Stimulated activated CD4-positive, alpha-beta T cell treated with anti-CD3 and anti-CD28 coated beads, Interleukin-2, amount 100 ng/mL, for 48 hours (primary cell): ENCODE results near the gene AANAT.

ENCODE experiments used
- DNase-seq, 2 donors: peaks; one replicate each; pipeline ENCODE4 v3.0.0-alpha.2; 2020

Gene AANAT

DNA sequence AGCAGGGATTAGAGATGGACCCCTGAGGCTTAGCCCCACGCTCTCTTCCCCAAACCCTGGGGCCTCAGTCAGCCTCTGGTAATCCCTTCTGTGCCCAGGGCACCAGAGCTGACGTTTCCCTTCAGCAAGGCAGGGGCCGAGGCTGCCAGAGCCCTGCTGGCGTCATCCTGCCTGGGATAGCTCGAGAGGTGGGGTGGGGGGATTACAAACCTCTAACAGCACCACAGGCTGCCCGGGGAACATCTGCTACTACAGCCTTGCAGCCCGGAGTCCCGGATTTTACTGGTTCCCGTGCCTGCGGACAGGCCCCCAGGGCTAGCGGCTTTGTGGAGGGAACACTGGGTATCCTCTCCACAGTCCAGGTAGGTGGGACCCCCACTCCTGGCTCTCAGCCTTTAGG is at the start of gene AANAT:
TSS of gene AANAT (plus strand) at position 238 of the 400 bp plus-strand sequence. CDS start 1,144 bp downstream, outside the sequence.
- DNase-seq, result no peak

DNA sequence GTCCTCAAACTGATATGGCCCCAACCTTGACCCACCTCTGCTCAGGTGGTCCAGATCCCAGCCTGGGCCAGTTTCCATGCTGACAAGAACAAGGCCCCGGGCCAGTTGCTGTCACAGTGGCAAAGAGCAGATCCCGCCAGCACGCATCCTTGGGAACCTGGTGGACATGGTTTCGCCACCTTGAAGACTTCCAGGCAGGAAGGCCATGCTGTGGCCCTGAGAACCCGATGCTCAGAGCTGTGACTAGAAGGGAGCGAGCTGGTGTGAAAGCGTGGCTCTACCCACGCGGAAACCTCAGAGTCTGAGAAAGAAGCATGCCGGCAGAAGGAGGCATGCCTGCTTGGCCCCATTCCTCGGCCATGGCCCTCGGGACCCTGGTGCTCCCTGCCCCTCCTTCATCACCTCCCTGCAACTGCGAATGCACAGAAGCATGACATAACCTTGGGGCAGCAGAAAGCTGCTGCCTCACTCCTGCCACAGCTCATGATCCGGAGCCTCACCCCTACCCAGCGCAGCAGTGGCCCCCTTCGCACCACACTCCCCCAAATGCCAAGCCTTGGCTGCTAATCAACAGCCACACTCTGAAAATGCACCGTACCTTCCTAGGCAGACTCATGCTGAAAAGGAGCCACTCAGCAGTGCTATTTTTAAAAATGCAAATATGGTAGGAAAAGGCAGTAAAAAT is 47.7 kb upstream of the AANAT start:
- no peak for DNase-seq

DNA sequence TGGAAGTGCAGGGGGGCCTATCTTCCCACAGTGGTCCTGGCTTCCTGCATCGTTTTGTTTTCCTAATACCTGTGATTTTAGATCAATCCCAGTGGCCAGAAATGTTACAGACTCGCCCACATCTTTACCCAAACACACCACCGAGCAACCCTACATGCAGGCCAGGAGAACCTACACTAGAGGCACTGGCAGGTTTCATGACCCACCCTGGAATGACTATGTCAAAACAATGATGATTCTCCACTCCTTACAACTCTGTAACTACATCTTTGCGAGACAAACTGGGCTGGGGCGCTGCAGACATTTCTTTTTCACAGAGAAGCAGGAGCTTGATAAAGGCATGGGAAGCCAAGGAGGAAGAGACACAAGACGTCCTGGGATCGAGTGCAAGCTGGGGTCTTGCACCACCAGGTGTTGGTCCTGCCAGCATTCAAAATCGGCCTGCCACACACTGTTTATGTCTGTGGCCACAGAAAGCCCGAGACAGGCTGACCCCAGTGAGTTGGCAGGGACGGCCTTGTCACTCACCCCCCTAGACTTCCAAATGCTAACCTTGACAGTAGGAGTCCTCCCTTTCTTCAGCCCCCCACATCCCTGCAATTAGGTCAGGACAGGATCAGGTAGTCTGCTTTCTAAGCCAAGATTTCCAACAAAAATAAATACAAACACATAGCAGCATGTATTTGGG is 46.9 kb upstream of the AANAT start:
- no peak for DNase-seq

DNA sequence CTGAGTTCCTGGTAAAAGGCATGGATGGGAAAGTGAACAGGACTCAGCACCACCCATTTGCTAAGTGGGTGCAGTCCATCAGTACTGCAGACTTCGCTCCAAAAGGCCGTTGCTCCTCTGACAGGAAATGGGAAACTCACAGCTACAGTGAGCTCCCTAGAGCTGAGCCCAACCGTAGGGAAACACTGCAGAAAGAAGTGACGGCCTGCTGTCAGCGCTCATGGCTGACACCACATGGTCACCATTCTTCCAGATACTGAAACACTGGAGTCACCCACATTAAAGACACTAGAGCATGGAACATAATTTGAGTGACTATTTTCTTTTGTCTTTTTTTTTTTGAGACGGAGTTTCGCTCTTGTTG is 46.4 kb upstream of the AANAT start:
- DNase-seq, result no peak

DNA sequence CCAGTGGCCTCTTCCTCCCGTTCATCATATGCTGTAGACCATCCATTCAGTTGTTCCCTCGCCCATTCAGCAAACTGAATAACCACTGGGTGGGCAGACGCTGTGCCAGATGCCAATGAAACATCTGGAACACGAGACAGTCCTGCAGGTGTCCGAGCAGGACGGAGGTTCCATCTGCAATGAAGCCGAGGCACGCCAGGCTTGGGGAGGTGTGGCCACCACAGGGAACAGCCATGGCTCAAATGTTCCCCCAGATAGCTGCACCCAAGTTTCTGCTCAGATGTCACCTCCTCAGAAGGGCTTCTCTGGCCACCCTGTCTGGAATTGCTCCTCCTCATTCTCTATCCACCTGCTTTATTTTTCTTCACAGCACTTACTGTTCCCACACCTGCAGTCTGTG is 45.0 kb upstream of the AANAT start:
- no peak for DNase-seq

DNA sequence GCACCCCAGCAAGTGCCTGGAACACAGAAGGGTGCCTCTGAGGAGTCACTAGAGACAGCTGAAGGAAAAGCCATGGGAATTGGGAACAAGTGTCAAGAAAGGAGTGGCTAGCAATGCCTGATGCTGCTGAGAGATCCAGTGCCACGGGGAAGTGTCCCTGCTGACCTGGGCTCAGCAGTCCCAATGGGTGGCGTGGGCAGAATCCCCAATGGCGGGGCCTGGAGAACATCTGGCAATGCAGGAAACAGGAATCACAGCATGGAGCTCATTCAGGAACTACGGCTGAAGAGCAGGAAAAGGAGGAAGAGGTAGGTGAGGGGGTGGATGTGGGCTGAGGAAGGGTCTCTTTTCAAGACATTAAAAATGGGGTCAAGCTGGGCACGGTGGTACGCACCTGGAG is 44.5 kb upstream of the AANAT start:
- DNase-seq, result no peak

DNA sequence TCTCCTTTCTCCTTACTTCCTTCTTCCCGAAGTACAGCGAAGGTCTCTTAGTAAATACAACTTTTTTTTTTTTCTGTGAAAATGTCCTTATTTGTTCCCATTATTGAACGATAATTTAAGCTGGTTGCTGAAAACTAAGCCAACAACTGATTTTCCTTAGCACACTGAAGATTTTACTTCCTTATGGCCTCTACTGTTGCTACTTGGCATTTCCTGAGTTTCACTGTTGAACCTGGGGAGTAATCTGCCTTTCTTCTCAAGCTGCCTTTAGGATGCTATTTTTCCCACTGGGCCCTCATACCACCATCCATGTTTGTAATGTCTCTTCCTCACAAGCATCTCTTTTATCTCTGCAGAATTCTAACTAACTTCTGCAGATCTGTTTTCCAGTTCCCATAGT is 40.5 kb upstream of the AANAT start:
- DNase-seq, result no peak

DNA sequence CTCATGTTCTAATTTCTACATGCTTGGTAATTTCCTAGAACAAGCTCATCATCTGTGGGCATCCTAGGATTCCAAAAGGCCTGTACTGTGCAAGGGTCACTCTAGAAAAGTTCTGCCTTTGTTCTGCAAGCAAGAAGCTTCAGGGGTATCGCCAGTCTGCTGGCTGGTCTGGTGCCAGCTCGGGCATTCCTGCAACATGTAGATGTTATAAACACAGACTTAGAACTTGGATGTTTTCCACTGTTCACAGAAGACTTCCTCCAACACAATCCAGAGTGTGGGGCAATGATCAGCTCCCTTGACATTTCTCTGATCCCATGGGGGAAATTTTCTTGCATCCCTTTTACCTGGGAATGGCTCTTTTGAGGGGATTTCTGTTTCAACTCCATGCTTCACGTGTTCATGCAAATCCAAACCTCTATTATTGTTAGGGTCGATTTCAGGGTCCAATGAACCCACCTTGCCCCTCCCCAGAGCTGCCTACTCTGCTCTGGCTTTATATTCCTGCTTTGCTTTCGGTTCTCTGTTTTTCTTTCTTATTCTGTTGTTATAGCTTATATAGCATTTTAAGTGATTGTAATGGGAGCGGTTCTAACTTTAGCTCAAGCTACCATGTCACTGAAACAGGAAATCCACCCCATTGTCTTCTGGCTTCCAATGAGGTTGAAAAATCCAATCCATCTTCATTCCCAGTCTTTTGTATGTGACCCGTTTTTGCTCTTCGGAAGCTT is 39.7 kb upstream of the AANAT start:
- DNase-seq, result no peak

DNA sequence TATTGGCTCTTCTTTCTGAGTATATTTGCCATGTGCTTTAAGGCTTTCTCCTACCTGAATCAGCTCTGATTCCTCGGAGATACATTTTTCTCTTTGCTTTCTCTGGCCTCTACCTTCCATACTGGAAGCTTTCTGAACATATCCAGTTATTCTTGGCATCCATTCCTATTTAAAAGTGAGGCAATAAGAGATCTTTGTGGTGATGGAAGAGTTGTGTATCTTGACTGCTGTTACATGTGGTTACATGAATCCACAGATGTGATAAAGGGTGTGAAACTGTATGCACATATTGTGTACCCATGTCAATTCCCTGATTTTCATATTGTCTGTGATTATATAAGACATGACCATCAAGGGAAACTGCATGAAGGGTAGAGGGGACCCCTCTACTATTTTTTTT is 38.9 kb upstream of the AANAT start:
- no peak for DNase-seq

DNA sequence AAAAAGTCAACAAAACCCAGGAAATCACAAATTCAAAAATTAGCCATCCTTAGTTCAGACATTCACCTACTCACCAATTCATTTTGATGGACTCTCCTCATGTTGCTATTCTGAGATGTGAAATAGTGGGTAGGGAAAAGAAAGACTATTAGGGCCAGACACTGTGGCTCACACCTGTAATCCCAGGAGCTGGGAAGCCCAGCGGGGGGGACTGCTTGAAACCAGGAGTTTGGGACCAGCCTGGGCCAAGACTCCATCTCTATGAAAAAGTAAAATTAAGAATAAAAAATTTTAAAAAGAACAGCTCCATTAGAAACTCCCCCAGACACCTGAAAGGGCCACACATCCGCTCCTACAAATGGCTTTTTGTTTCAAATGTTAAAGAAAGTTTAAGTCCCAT is 35.9 kb upstream of the AANAT start:
- no peak for DNase-seq

DNA sequence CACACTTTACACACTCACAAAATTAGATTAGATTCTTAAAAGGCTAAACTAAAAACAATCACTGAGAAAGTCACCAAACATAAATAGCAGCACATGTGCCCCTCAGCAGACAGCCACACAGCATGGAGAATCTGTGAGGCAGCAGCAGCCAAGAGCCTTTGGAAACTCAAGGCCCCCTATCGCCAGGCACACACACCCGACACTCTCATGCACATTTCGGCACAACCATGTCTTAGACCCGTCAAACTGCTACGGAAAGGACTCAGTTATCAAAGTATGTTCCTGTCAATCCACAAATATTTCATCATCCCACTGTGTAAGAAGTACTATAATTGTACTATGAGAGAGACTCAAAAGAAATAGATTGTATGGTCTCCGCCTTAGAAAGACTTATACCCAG is 35.4 kb upstream of the AANAT start:
- DNase-seq, result no peak

DNA sequence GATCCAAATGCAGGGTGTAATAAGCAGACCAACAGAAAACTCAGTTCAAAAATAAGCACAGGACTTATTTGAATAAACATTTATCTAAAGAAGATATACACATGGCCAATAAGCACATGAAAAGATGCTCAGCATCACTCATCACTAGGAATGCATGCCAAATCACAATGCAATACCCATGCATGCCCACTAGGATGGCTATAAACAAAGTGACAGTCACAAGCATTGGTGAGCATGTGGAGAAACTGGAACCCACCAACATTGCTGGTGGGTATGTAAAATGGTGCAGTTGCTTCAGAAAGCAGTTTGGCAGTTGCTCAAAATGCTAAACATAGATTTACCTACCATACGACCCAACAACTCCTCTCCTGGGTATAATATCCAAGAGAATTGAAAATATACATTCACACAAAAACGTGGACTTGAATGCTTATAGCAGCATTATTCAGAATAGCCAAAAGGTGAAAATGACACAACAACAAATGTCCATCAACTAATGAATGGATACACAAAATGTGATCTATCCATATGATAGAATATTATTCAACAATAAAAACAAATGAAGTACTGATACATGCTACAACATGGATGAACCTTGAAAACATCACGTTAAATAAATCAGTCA is 34.6 kb upstream of the AANAT start:
- DNase-seq, result no peak

DNA sequence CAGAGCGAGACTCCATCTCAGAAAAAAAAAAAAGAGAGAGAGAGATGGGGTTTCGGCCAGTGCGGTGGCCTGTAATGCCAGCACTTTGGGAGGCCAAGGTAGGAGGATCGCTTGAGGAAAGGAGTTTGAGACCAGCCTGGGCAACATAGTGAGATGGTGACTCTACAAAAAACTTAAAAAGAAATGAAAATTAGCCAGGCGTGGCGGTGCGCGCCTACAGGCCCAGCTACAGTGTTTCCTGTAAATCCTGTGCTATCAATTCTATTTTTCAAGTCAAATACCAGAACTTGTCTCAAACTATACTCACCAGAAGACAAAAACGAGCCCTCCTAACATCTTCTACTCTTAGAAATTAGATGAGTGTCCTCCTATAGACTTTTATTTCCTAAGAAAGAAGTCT is 33.7 kb upstream of the AANAT start:
- no peak for DNase-seq

DNA sequence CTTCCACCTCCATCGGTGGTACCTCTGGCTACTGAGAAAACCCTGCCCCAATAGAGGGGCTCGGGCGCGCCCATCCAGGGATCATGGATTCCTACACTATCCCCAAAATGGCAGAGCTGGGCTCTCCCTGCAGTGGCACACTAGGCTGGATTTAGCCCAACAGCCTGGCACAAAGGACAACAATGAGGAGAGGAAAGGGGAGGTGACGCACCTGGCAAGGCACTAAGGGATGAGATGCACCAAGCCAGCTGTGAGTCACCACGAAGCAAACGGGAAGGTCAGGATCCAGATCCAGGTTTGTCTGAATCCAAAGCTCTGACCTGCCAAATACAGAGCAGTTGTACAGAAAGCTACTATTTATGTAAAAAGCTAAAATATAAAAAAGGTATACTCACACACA is 32.5 kb upstream of the AANAT start:
- DNase-seq, result no peak

DNA sequence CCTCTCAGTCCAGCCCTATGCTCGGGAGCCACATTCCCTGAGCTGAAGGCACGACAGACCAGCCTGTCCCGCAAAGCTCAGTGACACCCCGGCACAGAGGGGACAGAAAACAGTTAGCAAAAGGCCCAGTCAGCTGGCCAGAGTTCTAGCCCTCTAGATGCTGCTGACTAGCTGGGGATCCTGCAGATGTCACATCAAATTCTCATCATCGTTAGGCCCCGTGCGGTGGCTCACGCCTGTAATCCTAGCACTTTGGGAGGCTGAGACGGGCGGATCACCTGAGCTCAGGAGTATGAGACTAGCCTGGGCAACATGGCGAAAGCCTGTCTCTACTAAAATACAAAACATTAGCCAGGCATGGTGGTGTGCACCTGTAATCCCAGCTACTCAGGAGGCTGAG is 31.7 kb upstream of the AANAT start:
- no peak for DNase-seq

DNA sequence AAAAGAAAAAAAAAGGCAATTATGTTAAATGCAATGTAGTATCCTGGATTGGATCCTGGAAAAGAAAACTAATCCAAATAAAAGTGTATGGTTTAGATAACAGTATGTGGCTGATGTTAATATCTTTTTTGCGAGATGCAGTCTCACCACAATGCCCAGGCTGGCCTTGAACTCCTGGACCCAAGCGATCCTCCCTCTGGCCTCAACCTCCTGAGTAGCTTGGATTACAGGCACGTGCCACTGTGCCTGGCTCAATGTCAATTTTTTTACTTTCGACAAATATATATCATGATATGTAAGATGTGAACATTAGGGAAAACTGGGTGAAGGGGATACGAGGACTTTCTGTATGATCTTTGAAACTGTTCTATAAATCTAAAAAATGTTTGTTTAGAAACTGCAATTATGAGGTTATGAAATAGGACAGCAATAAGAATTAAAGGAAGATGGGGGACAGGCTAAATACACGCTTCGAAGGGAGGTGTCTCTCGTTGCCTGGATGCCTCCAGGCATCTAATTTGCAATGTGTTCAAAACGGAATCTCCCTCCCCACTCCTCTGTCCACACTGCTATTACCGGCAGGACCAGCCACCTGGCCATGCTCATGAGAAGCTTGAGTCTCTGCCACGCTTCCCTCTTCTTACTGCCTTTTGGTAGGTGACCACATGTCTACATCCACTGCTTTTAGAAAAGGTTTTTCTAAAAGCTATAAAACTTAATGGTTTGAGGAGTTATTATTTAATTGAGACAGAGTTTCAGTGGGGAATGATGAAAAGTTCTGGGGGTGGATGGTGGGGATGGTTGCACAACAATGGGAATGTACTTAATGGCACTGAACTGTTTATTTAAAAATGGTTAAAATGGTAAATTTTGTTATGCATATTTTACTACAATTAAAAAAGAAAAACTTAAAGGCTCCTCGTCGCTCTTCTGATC is 29.7 kb upstream of the AANAT start:
- no peak for DNase-seq

DNA sequence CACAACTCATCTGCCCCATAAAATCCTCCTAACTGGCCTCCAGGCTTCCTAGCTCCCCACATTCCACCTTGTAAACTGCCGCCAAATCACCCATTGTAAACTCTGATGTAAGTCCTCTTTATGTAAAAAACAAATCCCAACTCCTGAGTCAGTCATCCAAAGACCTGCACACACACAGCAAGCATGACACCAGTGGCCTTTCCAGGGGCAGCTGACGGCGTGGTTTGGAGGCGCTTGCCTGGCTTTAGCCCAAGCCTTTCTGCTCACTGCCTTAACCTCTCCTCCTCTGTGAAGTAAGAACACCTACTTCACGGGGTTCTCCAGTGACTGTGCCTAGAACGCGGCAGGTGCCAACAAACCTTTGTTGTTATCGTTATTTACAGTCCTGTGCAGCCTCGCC is 28.5 kb upstream of the AANAT start:
- DNase-seq, result no peak

DNA sequence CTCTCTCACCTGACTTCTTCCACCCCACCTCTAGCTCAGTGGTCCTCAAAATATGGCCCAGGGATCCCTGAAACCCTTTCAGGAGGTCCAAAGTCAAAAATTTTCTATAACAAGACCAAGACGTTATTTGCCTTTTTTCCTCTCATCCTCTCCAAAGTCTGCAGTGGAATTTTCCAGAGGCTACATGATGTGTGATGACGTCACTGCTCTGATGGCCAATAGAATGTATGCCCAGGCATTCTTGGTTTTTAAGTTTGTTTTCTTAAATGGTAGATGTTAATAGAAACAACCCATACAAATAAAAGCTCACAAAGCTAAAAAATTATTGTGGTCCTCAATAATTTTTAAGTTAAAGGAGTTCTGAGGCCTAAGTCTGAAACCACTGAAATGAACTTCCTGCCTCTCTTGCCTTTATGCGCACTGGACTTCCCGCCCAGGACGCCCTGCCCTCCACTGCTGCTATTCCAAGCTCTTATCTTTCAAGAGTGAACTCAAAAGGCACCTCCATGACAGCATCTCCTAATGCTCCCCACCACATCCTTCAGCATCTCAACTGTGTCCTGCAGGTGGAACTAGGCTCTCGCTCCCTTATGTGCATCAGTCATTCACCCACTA is 28.0 kb upstream of the AANAT start:
- no peak for DNase-seq

DNA sequence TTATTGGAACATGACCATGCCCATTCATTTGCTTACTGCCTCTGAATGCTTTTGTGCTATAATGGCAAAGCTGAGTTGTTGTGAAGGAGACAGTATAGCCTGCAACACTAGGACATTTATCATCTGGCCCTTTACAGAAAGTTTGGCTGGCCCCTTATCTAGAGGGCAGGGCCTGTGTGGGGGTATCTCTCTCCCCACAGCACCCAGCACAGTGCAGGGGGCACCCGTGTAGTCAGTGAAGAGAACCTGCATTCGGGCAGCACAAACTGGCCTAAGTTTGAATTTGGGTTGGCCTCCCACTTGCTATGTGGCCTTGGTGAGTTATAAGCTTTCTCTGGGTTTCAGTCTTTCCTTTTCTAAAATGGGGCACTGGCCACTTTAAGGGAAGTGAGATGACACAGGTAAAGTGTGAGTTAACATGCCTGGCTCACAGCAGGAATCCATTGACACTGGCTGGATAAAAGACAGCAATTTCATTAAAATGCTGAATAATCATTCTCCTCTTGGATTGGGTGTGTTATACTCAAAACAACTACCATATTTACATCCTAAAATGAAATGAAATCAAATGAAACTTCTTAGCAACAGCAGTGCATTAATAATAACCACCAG is 26.5 kb upstream of the AANAT start:
- DNase-seq, result no peak

DNA sequence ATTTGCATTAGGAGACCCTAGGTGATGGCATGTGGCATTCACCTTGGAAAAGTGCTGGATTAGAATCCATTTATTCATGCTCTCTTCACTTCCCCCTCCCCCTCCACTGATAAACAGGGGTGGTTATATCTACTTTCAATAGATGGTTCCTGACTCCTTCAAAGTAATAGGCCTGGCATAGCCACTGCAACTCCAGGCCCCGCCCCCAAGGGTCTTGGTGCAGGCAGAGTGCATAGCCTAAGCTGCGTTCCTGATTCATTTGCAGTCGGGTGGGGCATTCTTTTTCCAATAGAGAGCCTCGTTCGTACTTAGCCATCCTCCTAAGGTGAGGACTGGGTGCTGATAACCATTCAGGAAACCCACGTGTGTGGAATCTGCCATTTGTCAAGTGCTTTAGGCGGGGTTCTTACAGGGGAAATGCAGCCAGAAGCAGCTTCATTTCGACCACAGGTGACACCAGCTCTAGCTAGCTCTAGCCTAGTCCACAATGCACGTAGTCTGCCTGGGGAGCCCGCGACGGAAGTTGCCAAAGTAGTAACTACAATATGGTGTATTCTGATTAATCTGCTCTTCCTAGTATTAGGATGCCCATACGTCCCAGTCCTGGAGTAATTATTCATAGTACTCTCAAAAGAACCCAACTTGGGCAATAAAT is 25.6 kb upstream of the AANAT start:
- DNase-seq, result no peak
